Measurements from ENCODE around the gene AMDHD2.

AMDHD2 gene

DNA sequence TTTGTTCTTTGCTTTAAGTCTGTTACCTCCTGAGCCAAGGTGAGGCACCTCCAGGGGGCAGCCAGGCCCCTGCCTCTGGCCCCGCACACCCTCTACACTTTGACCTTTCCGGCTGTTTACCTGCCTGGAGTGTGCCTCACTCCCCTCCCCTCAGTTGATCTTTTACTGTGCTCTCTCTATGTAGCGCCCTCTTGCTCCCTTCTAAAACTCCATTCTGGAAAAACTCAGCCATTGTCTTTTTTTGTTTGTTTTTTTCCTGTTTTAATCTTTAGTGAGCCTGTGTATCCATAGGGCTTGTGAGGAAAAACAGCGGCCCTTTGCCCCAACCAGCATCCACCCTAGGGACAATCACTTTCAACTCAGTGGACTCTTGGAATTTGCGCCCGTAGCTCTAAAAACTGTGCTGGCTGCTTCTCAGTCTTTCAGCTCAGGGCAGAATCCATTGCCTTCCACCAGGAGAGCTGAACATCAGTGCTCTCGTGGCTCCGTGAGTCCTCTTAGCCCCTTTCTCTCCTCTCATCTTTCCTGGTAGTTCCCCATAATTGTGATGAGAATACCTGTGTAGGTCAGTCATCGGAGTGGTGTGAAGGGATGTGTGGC, 4.3 kb downstream of the AMDHD2 start:
- Histone ChIP-seq H3K27me3 (ENCODE audit: control insufficient read depth, insufficient read depth, low read length) (no peaks in the 10 kb centered on the region), H3K4me3 (ENCODE audit: low read depth, low read length) (no peak overlapping the region), H3K4me1 (ENCODE audit: control insufficient read depth, insufficient read depth, low read length) (peaks cover 2% of the 10 kb centered on the region; the same call in 1 of the 2 replicates), H3K36me3 (ENCODE audit: control insufficient read depth, insufficient read depth, low read length) (peaks cover 51% of the 10 kb centered on the region), H3K27ac (ENCODE audit: low read depth, low read length) (no peak overlapping the region), H3K9me3 (ENCODE audit: control insufficient read depth, insufficient read depth, low read depth, low read length) (no peaks in the 10 kb centered on the region), H3K9ac (ENCODE audit: low read length) (no peak overlapping the region)

DNA sequence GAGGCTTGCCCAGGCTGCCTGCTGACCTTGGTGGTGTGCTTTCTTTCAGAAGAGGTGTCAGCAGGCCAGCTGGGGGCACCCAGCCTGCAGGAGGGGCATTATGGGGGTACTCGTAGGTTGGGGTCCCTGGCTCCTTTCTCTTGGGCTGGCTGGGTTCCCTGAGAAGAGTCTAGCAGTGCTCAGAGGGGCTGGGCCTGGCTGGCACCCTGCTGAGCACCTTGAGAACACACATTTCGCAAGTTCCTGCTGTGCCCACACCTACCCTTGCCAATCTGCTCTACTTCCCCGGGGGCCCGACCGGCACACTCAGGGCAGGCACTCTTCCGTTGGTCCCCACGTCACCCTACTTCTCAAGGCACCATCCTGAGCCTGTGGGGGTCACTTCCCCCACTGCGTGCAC, 6.0 kb downstream of the AMDHD2 start:
- Histone ChIP-seq H3K27me3 (ENCODE audit: control insufficient read depth, insufficient read depth, low read length) (no peaks in the 10 kb centered on the region), H3K9me3 (ENCODE audit: control insufficient read depth, insufficient read depth, low read depth, low read length) (no peaks in the 10 kb centered on the region), H3K4me1 (ENCODE audit: control insufficient read depth, insufficient read depth, low read length) (peaks cover 5% of the 10 kb centered on the region), H3K36me3 (ENCODE audit: control insufficient read depth, insufficient read depth, low read length) (peaks cover 52% of the 10 kb centered on the region), H3K9ac (ENCODE audit: low read length) (no peak overlapping the region), H3K27ac (ENCODE audit: low read depth, low read length) (no peak overlapping the region), H3K4me3 (ENCODE audit: low read depth, low read length) (no peak overlapping the region)

DNA sequence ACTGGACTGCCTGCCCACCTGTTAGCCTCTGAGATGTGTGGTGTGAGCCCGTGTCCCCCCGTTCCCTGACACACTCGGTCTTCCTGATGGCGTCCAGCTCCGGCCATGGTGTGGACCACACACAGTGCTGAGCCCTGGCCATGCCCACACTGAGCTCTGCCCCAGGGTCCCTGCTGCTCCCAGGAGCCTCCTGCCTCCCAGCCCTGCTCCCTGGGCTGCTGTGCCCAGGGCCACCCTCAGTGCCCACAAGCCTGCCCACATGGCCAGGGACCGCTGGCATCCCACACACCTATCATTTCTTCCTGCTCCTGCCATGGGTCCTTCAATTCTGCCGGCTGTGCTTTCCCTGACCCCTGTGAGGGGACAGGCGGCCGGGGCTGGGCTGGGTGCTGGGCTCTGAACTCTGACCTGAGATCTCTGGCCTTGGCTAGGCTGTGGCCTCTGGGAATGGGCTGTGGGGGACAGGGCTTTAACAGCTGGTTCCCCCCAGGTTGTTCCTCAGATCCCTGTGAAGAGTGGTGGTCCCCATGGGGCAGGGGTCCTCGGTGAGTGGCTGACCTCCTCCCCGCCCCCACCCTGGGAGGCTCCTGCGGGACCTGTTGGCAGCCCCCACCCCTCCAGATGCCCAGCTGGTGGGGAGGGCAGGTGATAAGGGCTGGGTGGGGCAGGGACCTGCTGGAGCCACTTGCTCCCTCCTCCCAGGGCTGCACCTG, 7.1 kb downstream of the AMDHD2 start:
- Histone ChIP-seq H3K4me1 (ENCODE audit: control insufficient read depth, insufficient read depth, low read length) (peaks cover 8% of the 10 kb centered on the region), H3K36me3 (ENCODE audit: control insufficient read depth, insufficient read depth, low read length) (peaks cover 52% of the 10 kb centered on the region), H3K9me3 (ENCODE audit: control insufficient read depth, insufficient read depth, low read depth, low read length) (no peaks in the 10 kb centered on the region), H3K9ac (ENCODE audit: low read length) (no peak overlapping the region), H3K27ac (ENCODE audit: low read depth, low read length) (no peak overlapping the region), H3K27me3 (ENCODE audit: control insufficient read depth, insufficient read depth, low read length) (no peaks in the 10 kb centered on the region), H3K4me3 (ENCODE audit: low read depth, low read length) (no peak overlapping the region)

DNA sequence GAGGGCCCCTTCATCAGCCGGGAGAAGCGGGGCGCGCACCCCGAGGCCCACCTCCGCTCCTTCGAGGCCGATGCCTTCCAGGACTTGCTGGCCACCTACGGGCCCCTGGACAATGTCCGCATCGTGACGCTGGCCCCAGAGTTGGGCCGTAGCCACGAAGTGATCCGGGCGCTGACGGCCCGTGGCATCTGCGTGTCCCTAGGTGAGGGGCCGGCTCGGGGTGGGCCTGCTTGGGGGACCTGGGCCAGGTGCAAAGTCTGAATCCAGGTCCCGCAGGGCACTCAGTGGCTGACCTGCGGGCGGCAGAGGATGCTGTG, 7.6 kb downstream of the AMDHD2 start:
- Histone ChIP-seq H3K27ac (ENCODE audit: low read depth, low read length) (no peak overlapping the region), H3K27me3 (ENCODE audit: control insufficient read depth, insufficient read depth, low read length) (no peaks in the 10 kb centered on the region), H3K9ac (ENCODE audit: low read length) (no peak overlapping the region), H3K4me3 (ENCODE audit: low read depth, low read length) (no peak overlapping the region), H3K36me3 (ENCODE audit: control insufficient read depth, insufficient read depth, low read length) (peaks cover 52% of the 10 kb centered on the region), H3K4me1 (ENCODE audit: control insufficient read depth, insufficient read depth, low read length) (peaks cover 8% of the 10 kb centered on the region), H3K9me3 (ENCODE audit: control insufficient read depth, insufficient read depth, low read depth, low read length) (no peaks in the 10 kb centered on the region)

DNA sequence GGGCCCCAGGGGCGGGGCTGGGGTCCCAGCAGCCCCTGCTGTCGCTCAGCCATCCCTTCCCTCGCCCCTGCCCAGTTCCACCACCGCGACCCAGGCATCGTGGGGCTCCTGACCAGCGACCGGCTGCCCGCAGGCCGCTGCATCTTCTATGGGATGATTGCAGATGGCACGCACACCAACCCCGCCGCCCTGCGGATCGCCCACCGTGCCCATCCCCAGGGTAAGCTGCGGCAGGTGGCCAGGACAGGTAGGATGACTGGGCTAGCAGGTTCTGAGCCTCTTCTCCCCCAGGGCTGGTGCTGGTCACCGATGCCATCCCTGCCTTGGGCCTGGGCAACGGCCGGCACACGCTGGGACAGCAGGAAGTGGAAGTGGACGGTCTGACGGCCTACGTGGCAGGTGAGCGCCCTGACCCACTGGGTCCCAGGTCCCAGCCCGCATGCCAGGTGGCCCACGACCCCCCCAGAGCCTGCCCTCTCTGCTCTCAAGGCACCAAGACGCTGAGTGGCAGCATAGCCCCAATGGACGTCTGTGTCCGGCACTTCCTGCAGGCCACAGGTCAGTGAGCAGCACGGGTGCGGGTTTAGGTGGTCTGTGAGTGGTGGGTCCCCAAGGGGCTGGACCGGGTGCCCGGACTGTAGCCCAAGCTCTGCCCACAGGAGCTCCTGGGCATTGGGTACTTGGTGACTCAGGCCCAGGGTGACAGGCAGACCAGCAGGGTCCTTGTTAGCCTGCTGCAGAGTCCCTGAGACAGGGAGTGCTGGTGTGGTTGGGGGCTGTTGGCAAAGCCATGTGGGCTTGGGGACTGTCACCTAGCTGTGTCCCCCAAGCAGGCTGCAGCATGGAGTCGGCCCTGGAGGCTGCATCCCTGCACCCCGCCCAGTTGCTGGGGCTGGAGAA, 8.2 kb downstream of the AMDHD2 start:
- Histone ChIP-seq H3K4me1 (ENCODE audit: control insufficient read depth, insufficient read depth, low read length) (peaks cover 8% of the 10 kb centered on the region), H3K27me3 (ENCODE audit: control insufficient read depth, insufficient read depth, low read length) (no peaks in the 10 kb centered on the region), H3K27ac (ENCODE audit: low read depth, low read length) (no peak overlapping the region), H3K9me3 (ENCODE audit: control insufficient read depth, insufficient read depth, low read depth, low read length) (no peaks in the 10 kb centered on the region), H3K36me3 (ENCODE audit: control insufficient read depth, insufficient read depth, low read length) (peaks cover 47% of the 10 kb centered on the region), H3K4me3 (ENCODE audit: low read depth, low read length) (no peak overlapping the region), H3K9ac (ENCODE audit: low read length) (no peak overlapping the region)

DNA sequence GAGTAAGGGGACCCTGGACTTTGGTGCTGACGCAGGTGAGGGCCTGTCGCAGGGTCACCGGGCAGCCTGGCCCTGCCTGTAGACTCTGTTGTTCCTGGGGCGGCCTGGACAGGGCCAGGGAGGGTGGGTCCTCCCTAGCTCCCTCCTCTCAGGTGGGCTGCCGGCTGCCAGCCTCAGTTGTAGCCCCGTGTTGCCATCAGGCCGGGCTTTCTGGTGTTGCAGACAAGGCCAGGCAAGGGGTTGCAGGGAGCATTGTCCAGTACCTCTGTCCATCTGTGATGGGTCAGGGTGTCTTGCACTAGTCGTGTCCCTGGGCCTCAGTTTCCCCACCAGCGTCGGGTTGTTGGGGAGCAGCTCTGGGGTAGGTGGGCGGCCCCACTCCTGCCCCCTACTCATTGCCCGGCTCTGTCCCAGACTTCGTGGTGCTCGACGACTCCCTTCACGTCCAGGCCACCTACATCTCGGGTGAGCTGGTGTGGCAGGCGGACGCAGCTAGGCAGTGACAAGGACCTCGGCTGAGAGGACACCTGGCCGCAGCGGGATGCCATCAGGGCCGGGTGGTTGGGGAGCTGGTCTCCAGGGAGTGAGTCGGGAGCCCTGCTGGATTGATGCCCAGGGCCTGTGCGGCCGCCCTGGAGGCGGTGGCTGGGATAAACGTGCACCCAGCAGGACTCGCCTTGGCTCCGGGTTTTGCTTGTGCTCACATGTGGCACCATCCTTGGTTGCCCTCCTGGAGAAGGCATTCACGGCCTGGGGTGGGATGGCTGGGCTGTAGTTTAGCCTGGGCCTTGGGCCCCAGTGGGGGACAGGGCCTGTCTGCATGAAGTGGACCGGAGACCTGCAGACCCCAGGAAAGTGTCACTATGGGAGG, 9.1 kb downstream of the AMDHD2 start:
- Histone ChIP-seq H3K36me3 (ENCODE audit: control insufficient read depth, insufficient read depth, low read length) (peaks cover 38% of the 10 kb centered on the region), H3K27me3 (ENCODE audit: control insufficient read depth, insufficient read depth, low read length) (no peaks in the 10 kb centered on the region), H3K9ac (ENCODE audit: low read length) (no peak overlapping the region), H3K4me1 (ENCODE audit: control insufficient read depth, insufficient read depth, low read length) (peaks cover 8% of the 10 kb centered on the region), H3K9me3 (ENCODE audit: control insufficient read depth, insufficient read depth, low read depth, low read length) (no peaks in the 10 kb centered on the region), H3K4me3 (ENCODE audit: low read depth, low read length) (no peak overlapping the region), H3K27ac (ENCODE audit: low read depth, low read length) (no peak overlapping the region)

DNA sequence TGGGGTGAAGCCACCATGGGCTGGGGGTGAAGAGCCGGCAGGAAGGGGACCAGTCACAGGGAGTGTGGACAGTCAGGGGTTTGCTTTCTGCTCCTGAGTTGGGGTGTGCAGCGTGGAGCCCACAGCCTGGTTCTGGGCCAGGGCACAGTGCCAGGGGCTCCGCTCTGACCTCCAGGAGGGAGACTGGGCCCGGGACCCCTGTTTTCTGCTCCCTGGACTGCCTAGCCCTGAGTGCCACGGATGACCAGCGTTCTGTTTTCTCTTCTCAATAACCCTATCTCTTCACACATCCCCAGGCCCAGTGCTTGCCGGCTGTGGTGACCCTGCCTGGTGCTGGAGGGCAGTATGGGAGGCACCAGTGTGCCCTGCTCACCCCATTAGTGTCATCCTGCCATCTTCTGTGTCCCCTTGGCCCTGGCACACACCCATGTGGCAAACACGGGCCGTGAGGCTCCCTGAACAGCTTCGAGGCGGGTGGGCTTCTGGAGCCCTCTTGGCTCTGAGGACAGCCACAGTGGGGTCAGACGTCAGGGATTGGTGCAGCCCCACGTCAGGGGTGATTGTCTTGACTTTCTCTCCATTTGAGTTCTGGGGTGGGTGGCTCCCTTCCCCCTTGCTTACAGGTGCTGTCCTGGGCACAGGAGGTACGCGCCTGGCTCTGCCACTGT, 9.9 kb downstream of the AMDHD2 start:
- H3K36me3 ChIP-seq (ENCODE audit: control insufficient read depth, insufficient read depth, low read length) = peaks cover 32% of the 10 kb centered on the region
- no peak overlapping the region for H3K27ac ChIP-seq (ENCODE audit: low read depth, low read length)
- no peak overlapping the region for H3K4me3 ChIP-seq (ENCODE audit: low read depth, low read length)
- H3K9ac ChIP-seq (ENCODE audit: low read length) = no peak overlapping the region
- no peaks in the 10 kb centered on the region for H3K27me3 ChIP-seq (ENCODE audit: control insufficient read depth, insufficient read depth, low read length)
- peaks cover 8% of the 10 kb centered on the region for H3K4me1 ChIP-seq (ENCODE audit: control insufficient read depth, insufficient read depth, low read length)
- H3K9me3 ChIP-seq (ENCODE audit: control insufficient read depth, insufficient read depth, low read depth, low read length) = no peaks in the 10 kb centered on the region

DNA sequence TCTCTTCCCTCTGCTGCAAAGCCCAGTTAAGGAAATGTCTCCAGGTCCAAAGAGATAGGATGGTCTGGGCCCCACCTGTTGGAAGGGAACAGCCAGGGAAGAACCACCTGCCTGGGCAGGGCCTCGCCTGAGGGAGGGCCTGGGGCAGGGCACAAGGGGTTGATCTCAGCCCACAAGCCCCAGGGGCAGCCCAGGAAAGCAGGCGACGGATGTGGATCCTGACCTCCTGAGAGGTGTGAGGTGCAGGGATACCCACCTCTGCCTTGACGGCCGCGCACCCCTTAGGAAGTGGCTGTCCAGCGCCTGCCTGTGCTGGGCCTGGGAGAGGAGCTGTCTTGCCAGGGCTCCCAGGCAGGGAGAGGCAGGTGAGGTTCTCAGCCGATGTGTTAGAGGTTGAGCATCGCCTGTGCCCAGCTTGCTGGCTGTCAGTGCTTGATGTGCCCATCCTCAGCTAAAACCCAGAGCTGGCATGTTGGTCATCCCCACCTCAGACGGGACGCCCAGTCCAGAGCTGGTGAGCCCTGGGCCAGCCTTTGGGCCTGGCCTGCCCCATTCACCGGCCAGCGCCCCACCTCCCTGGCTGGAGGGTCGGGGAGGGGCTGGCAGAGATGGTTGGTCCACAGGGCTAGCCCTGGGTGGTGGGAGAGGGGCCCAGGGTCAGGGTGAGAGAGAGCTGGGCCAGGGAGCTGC, 10.6 kb downstream of the AMDHD2 start:
- Histone ChIP-seq H3K4me3 (ENCODE audit: low read depth, low read length) (peak overlapping the region; percentile 69), H3K36me3 (ENCODE audit: control insufficient read depth, insufficient read depth, low read length) (peaks cover 32% of the 10 kb centered on the region), H3K27ac (ENCODE audit: low read depth, low read length) (no peak overlapping the region), H3K4me1 (ENCODE audit: control insufficient read depth, insufficient read depth, low read length) (peaks cover 8% of the 10 kb centered on the region), H3K27me3 (ENCODE audit: control insufficient read depth, insufficient read depth, low read length) (no peaks in the 10 kb centered on the region), H3K9ac (ENCODE audit: low read length) (peak overlapping the region; percentile 72), H3K9me3 (ENCODE audit: control insufficient read depth, insufficient read depth, low read depth, low read length) (no peaks in the 10 kb centered on the region)

DNA sequence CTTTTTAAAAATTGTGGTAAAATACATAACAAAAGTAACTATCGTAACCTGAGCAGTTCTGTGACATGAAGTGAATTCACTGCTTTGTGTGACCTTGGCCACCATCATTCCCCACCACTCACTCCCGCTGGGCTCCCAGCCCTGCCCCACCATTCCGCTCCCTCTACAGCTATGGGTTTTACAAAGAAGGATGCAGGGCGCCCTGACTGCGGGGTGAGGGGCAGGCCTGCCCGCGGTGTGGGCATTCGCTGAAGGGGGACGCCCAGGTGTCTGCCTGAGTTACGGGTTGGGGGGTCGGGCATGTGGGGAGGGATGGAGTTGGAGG, 11.2 kb downstream of the AMDHD2 start, which contains the start of gene CEMP1:
Gene CEMP1 (minus strand): TSS at position 38 of the 325 bp plus-strand sequence. CDS start 335 bp downstream, outside the sequence.
- peak within 1 kb of the TSS; percentile 69 for H3K4me3 ChIP-seq (ENCODE audit: low read depth, low read length)
- no peaks in the 10 kb centered on the region for H3K27me3 ChIP-seq (ENCODE audit: control insufficient read depth, insufficient read depth, low read length)
- peak within 1 kb of the TSS; percentile 18; the same call in 1 of the 2 replicates for H3K27ac ChIP-seq (ENCODE audit: low read depth, low read length)
- H3K36me3 ChIP-seq (ENCODE audit: control insufficient read depth, insufficient read depth, low read length) = peaks cover 26% of the 10 kb centered on the region
- peak within 1 kb of the TSS; percentile 72 for H3K9ac ChIP-seq (ENCODE audit: low read length)
- no peaks in the 10 kb centered on the region for H3K9me3 ChIP-seq (ENCODE audit: control insufficient read depth, insufficient read depth, low read depth, low read length)
- H3K4me1 ChIP-seq (ENCODE audit: control insufficient read depth, insufficient read depth, low read length) = peaks cover 8% of the 10 kb centered on the region

Data from HUES6 (cell line).